Left ventricle myocardium superior (tissue), 1 donor: ENCODE data around the gene ZNF511. TPM values are rescaled to one million over a fixed set of nuclear protein-coding genes. Genes with fewer than 3 reads are reported as not detected.
"Not testable (repeated sequence)": the region's sequence is repeated elsewhere in the genome, so short reads cannot be mapped to it uniquely, and the experiment has no call there.

Experiments used
- ATAC-seq: fragments of 200-7000 bp; cut with Tn5 transposase; one replicate; pipeline ENCODE4 v1.9.1; 2020; ENCODE audit warnings: mild to moderate bottlenecking, moderate library complexity
- DNase-seq: peaks from one replicate; pipeline ENCODE4 v3.0.0-alpha.2; 2020
- intact Hi-C: fragments of 100-400 bp; cut with micrococcal nuclease; formaldehyde crosslinking; loops from one replicate; pipeline ENCODE4 v1.11.0; 2022
- total RNA-seq: library from RNA; stranded (reverse); fragmentation: NEBNext Ultra II Directional; extraction: Animal tissue kit (Norgen Biotek cat#: 25700); gene quantifications from one replicate; pipeline ENCODE4 v1.2.1, GENCODE V29; 2021
- donor health status: DM: no; HTN: yes; CAD: no; lungs with severe emphysema.

ZNF511 gene
- total RNA-seq, 1 donor from 2014 or later = 45.1 TPM

DNA sequence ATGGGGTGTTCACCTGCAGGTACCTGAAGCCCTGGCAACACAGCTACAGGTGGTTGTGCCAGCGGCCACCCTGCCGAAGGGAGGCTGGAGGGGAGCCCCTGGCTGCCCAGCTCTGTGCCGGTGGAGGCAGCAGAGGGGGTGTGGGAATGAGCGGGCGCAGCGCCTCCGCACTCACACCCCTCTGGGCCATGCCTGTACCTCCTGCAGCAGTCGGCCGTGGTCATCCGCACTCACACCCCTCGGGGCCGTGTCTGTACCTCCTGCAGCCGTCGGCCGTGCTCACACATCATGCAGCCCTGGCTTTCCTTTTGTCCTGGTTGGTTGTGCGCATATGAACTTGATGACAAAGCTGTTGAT lies 1.7 kb downstream of the ZNF511 start:
- DNase-seq (no peak), ATAC-seq (no peak)
- intact Hi-C loops = no loop called here

DNA sequence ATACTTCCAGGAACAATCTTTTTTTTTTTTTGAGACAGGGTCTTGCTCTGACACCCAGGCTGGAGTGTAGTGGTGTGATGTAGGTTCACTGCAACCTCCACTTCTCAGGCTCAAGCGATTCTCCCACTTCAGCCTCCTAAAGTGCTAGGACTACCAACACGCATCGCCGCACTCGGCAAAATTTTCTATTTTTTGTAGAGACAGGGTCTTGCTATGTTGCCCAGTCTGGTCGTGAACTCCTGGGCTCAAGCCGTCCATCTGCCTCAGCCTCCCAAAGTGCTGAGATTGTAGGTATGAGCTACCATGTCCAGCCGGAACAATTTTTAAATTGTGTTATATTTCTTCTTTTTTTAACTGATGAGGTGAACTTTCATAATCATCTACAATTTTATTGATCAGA lies 2.1 kb downstream of the ZNF511 start:
- intact Hi-C loops = no loop called here
- no peak for ATAC-seq
- no peak for DNase-seq

DNA sequence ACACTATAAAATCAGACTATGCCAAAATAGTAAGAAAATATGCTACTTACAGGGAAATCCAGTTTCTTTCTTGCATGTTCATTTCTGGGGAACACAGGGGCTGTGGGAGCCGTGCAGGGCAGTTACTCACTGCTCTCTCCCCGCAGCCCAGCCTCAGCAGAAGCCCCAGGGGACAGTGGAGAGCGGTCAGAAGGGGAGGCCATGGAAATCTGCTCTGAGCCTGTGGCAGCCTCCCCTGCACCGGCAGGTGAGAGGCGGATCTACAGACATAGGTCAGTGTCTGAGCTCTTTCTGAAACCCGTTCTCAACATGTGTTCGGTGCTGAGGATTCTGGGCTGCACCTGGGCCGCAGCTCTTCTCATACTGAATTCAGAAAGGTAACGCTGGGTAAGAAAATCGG lies 2.9 kb downstream of the ZNF511 start:
- intact Hi-C loops = no loop called here
- no peak for ATAC-seq
- no peak for DNase-seq

DNA sequence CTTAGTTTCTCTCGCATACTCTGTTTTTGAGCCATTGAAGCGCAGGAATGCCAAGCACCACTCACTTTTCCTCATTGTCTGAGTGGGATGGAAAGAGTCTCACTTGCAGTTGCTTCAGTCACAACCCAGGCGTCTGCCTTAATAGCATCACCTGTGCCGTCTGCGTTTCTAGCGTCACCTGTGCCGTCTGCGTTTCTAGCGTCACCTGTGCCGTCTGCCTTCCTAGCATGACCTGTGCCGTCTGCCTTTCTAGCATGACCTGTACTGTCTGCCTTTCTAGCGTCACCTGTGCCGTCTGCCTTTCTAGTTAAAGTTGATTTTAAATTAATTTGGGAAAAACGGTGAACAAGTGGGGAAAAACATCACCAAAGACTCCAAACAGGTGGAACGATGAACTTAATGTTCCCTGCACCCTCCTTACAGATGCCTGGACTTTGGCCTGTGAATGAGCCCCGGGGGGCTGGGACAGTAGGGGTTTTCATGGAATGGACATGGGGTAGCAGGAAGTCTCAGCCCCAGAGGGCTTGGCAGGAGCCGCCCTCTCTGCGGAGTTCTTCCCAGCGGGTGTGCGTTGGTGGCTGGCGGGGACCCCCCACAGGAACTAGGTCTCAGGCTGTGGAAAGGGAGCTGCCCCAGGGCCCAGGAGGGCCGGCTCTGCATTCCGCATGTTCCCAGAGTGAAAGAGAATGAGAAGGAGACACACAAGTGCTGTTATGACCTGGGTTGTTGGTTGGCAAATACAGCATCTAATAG lies 3.5 kb downstream of the ZNF511 start:
- no peak for ATAC-seq
- intact Hi-C loops = no loop called here
- no peak for DNase-seq

DNA sequence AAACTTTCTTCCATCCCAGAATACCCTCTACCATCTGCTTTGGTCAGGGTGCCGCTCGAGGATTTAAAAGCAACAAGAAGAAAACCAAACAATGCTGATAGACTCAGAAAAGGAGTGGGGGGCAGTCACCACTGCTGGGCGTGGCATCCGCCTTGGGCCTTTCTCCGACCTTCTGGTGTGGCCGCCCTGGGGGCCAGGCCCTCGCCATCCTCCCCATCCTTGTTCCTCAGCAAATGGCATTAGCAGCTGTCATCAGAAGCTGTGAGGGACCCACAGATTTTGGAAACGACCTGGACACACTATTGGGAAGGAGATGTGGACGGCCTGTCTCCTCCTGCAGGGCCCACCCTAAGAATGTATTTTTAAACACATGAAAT lies 4.0 kb downstream of the ZNF511 start:
- no peak for ATAC-seq
- no peak for DNase-seq
- intact Hi-C loops = no loop called here

DNA sequence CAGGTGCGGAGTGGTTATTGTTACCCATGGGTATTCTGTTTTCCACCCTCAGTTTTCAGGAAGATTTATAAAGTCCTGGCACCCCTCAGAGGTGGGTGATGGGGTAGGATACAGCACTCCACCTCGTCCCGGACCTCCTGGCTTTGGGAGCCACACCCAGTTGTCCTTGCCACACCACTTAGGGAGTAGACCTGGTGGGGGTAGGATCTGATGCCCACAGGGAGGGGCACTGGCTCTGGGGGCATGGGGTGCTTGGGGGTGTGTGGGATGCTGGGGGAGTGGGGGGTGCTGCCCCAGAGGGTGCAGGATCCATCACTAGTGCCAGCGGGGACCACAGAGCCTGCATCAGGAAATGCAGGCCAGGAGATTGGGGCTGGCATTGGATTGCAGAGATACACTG lies 4.5 kb downstream of the ZNF511 start:
- no peak for DNase-seq
- no peak for ATAC-seq
- intact Hi-C loops = no loop called here

DNA sequence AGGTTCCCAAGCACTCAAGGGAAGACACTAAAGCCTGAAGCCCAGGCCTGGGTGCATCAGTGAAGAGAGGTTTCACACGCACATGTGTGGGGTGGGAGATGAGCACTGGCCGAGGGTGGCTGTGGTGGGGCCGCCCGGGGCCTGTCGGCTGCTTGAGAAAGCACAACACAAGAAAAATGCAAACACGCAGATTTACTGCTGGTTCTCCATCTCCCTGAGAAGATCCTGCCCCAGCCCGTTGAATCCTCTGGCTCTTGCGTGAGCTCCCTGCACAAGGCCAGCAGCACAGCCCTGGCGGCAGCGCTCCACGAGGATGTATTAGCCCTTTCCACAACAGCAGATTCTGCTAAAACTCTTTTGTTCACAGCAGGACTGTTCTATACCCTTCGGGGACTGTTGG lies 6.2 kb downstream of the ZNF511 start:
- intact Hi-C loops = no loop called here
- ATAC-seq (no peak), DNase-seq (no peak)

DNA sequence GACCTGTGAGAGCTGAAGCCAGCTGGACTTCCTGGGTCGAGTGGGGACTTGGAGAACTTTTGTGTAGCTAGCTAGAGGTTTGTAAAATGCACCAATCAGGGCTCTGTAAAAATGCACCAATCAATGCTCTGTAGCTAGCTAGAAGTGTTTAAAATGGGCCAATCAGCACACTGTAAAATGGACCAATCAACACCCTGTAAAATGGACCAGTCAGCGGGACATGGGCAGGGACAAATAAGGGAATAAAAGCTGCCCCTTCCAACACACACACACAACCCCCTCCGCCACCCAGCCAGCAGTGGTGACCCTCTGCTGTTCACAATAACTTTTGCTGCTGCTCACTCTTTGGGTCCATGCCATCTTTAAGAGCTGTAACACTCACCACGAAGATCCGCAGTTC lies 7.1 kb downstream of the ZNF511 start:
- DNase-seq (no peak), ATAC-seq (no peak)
- intact Hi-C loops = no loop called here

DNA sequence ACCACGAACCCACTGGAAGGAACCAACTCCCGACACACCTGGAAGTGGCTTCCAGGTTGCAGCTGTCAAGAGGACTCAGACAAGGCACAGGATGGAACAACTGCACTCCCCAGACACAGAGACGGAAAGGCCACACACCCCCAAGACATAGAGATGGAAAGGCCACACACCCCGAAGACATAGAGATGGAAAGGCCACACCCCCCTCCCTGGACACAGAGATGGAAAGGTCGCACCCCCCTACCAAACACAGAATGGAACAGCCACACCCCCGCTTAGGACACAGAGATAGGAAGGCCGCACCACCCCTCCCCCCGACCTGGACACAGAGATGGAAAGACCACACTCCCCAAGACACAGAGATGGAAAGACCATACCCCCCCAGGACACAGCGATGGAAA lies 7.6 kb downstream of the ZNF511 start:
- intact Hi-C loops = no loop called here
- ATAC-seq (no peak), DNase-seq (no peak)

DNA sequence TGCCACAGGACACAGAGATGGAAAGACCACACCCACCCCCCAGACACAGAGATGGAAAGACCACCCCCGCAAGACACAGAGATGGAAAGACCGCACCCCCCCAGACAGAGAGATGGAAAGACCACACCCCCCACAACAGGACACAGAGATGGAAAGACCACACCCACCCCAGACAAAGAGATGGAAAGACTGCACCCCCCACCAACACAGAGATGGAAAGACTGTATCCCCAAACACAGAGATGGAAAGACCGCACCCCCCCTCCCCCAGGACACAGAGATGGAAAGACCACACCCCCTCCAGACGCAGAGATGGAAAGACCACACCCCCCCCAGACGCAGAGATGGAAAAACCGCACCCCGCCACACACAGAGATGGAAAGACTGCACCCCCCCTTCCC lies 8.0 kb downstream of the ZNF511 start:
- no peak for DNase-seq
- intact Hi-C loops = no loop called here
- no peak for ATAC-seq

DNA sequence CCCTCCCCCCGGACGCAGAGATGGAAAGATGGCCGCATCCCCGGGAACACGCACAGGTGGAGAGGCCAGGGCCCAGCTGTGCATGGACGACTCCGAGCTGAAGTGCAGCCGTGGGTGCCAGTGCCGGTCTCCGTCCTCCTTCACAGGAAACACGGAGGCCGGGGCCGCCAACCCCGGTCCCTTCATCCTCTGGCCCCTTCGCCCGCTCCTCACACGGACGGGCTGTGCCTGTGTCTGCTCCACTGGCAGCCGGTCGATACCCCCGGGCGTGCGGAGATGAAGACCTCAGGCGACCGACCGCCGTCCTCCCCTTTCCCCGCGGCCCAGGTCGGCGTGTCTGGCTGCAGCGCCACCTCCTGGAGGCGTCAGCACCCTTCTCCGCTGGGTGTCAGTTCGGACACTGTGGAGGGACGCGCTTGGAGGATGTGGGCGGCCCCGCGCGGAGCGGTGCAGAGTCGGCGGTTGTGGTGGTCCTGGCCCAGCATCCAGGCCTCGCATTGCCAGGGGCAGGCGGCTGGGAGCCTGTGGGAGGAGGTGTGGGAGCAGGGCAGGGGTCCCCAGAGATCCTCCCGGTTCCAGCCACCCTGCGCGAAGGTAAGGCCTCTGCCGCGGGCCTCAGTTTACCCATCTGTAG lies 9.9 kb downstream of the ZNF511 start:
- intact Hi-C loops = no loop called here
- peak; percentile 77 for DNase-seq
- ATAC-seq = peak; percentile 90

DNA sequence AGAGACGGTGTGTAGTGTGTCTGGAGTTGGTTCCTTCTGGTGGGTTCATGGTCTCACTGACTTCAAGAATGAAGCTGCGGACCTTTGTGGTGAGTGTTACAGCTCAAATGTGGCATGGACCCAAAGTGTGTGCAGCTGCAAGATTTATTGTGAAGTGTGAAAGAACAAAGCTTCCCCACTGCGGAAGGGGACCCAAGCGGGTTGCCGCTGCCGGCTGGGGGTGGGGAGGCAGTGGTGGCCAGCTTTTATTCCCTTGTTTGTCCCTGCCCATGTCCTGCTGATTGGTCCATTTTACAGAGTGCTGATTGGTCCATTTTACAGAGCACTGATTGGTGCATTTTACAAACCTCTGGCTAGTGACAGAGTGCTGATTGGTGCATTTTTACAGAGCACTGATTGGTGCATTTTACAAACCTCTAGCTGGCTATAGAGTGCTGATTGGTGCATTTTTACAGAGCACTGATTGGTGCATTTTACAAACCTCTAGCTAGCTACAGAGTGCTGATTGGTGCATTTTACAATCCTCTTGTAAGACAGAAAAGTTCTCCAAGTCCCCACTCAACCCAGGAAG lies 12.2 kb downstream of the ZNF511 start:
- ATAC-seq, intact Hi-C loops: not testable (repeated sequence)

DNA sequence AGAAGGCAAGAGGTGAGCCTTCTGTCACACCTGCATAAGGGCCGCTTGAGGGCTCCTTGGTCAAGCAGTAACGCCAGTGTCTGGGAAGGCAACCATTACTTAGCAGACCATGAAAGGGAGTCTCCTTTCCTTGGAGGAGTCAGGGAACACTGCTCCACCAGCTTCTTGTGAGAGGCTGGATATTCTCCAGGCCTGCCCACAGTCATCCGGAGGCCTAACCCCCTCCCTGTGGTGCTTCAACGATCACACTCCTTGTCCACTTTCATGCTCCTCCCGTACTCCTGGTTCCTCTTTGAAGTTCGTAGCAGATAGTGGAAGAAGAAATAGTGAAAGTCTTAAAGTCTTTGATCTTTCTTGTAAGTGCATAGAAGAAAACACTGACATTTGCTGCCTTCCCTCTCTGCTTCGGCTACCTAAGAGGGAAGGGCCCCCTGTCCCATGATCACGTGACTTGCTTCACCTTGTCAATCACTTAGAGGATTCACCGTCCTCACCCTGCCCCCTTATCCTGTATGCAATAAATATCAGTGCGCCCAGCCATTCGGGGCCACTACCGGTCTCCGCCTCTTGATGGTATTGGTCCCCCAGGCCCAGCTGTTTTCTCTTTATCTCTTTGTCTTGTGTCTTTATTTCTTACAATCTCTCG lies 13.5 kb downstream of the ZNF511 start:
- intact Hi-C loops = not testable (repeated sequence)

More for the DNA sequence above, 12.2 kb downstream of the ZNF511 start:
- not testable (repeated sequence) for DNase-seq

DNA sequence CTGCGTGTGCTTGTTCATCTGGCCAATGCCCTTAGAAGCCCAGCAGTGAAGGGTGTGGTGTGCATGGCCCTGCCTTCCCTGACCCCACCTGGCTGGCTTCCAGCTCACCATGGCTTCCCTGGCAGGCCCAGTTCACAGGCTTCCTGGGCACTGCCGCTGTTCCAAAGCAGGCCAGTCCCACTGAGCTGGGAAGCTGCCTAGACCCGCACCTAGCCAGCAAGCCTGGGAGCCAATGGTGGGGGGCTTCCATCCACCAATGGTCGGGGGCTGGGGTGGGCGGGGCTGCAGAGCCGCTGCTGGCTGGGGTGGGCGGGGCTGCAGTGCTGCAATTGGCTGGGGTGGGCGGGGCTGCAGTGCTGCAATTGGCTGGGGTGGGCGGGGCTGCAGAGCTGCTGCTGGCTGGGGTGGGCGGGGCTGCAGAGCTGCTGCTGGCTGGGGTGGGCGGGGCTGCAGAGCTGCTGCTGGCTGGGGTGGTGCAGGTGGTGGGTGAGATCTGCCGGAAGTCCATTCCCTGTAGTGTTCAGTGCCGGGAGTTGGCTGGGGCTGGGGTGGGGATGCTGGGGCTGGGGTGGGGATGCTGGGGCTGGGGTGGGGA lies 15.6 kb downstream of the ZNF511 start:
- DNase-seq (peak; percentile 76), ATAC-seq (peak; percentile 85)
- intact Hi-C loops = no loop called here

More for the DNA sequence above, 13.5 kb downstream of the ZNF511 start:
- not testable (repeated sequence) for DNase-seq, ATAC-seq

DNA sequence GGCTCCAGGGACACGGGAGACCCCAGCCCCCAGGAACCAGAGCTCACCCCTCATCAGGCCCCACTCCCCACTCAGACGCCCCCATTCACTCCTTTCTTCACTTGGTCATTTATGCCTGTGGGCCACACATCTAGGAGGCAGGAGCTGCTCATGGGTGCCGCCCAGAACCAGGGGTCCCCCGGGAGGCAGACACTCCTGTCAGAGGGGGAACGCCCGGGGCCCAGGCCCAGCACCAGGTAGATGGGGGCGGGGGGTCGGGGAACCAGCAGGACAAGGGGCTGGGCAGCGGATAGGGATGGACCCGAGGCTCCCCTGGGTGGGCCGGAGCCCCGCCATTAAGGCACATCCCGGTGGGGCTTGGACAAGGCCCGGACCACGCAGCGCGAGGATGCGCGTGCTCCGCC lies 16.1 kb downstream of the ZNF511 start:
- intact Hi-C loops = no loop called here
- DNase-seq (no peak), ATAC-seq (no peak)

DNA sequence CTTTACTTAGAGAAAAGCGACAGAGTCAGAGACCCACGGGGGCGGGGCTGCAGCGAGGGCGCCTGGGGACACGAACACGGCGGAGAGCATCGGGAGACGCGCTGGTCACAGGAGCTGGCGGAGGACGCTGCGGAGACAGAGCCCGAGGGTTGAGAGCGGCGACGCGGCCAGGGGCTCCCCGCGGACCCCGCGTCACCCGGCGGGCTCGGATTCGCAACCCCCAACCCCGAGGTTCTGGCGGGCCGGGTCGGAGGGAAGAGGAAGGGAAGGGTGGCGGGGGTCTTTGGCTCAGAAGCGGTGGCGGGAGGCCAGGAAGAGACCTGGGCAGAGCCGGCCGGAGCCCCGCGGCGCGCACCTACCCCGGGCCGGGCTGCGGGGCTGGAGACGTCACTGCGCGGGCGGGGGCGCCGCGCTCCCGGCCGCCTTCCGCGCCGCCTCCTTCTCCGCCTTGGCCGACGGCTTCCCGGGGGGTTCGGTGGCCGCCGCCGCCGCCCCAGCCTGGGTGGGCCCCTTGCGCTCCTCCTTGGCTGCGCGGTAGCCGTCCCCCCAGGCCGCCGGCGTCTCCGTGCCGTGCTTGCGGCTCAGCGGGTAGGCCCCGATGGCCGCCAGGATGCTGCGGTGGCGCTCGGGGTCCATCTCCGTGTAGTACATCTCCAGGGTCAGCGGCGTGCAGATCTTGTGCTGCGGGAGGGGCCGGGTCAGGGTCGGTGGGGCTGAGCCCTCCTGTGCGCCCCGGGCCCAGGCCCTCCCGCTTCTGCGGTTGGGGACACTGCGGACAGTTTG lies 16.9 kb downstream of the ZNF511 start:
- intact Hi-C loops = no loop called here
- no peak for DNase-seq
- ATAC-seq = peak; percentile 27

DNA sequence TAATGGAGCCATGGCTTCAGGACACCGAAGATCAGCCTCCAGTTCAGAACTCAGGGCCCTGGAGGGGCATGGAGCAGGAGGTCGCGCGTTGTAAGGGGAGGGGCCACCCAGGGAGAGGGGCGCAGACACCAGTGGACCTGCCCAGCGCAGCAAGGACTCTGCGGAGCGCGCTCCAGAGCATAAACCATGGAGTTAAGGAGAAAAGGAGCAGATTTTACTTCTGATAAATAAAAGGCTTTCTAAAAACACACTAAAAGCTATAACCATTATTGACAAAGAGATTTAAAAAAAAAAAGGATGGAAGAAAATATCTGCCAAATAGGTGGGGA lies 17.5 kb downstream of the ZNF511 start:
- DNase-seq = no peak
- intact Hi-C loops = no loop called here
- ATAC-seq = no peak

DNA sequence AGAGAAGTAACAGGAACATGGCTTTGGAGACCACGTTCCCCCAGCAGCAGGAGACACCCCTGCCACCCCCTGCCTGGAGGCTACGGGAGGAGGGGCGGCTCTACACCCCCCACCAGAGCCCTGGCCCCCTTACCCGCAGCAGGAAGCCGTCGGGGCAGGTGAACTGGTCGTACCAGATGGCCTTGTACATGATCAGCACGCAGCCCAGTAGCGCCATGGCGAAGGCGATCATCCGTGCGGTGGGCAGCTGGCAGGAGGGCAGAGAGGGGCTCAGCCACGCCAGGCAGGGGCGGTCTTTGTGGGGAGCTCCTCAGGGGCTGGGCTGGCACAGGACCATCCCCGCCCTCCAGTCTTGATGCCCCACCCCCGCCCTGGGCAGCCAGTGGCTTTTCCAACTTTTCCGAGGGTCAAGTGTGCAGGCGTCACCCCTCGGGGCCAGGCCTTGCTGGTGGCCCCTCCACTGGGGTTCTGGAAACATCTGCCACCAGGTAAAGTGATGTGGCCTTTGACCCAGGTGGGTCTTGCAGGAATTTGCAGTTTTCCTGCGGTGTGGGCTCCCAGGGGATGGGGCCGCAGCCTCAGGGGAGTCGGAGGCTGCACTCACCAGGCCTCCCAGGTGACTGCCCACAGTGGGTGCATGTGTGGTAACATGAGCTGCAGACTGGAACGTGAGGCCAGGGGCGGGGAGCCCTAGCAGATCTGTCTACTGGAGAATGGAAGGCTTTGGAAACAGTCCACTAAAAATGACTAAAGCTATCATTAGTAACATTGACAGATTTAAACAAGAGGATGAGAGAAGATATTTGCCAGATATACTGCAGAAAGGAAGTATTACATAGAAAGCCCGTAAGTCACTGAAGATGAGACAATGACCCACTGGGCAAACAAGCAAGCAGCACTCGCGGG lies 18.3 kb downstream of the ZNF511 start:
- DNase-seq (no peak), ATAC-seq (no peak)
- intact Hi-C loops = no loop called here
